Activated B cell treated with CpG ODN at 0.5 μM for 24 hours (primary cell): ENCODE data around the gene HSD17B4. TPM values are rescaled to one million over a fixed set of nuclear protein-coding genes. Genes with fewer than 3 reads are reported as not detected.

Source experiments
- ATAC-seq: fragments of 200-7000 bp; cut with Tn5 transposase; one replicate; pipeline ENCODE4 v1.10.0; 2021; ENCODE audit warnings: low read depth, mild to moderate bottlenecking, moderate library complexity
- CTCF ChIA-PET: fragments of 350-600 bp; sonication (Branson Sonifier 250); formaldehyde crosslinking; loops from one replicate; lab custom pipeline; 2021; ENCODE audit warnings: antibody characterized with exemption; lab: Charles Lee
- POLR2A ChIA-PET: fragments of 350-600 bp; sonication (Branson Sonifier 250); formaldehyde crosslinking; loops from one replicate; lab custom pipeline; 2021; ENCODE audit warnings: antibody characterized with exemption; lab: Charles Lee
- DNase-seq: peaks from one replicate; pipeline ENCODE4 v3.0.0; 2022
- H3K27ac Mint-ChIP-seq: one replicate; pipeline ENCODE4 v1.8.0; 2020; ENCODE audit warnings: mixed read lengths
- H3K27me3 Mint-ChIP-seq: one replicate; pipeline ENCODE4 v1.8.0; 2021; ENCODE audit warnings: mixed read lengths
- H3K36me3 Mint-ChIP-seq: one replicate; pipeline ENCODE4 v1.8.0; 2021; ENCODE audit warnings: low read depth, mixed read lengths
- H3K4me1 Mint-ChIP-seq: one replicate; pipeline ENCODE4 v1.8.0; 2021; ENCODE audit warnings: mixed read lengths
- H3K4me3 Mint-ChIP-seq: one replicate; pipeline ENCODE4 v1.8.0; 2020; ENCODE audit warnings: mild to moderate bottlenecking, mixed read lengths
- H3K9me3 Mint-ChIP-seq: one replicate; pipeline ENCODE4 v1.8.0; 2020; ENCODE audit warnings: mixed read lengths
- CTCF ChIP-seq: fragments of 200-600 bp; IDR thresholded peaks from one replicate; pipeline ENCODE4 v1.8.0; 2022; ENCODE audit warnings: antibody characterized with exemption, mild to moderate bottlenecking
- intact Hi-C: fragments of 100-400 bp; cut with micrococcal nuclease; formaldehyde crosslinking; loops from one replicate; pipeline ENCODE4 v1.15.1; 2024
- total RNA-seq: library from RNA; stranded (reverse); gene quantifications from 2 replicates; pipeline ENCODE4 v1.2.3, GENCODE V29; 2022

HSD17B4 gene
- total RNA-seq, 1 donor from 2014 or later: 130 TPM

GRCh38 chr5:119454171-119454570 lies 1.9 kb downstream of the HSD17B4 start:
- no peak overlapping the region for H3K27ac Mint-ChIP-seq

GRCh38 chr5:119458911-119459632 lies 6.8 kb downstream of the HSD17B4 start:
- ATAC-seq (no peak), DNase-seq (no peak)
- no peak for TF ChIP-seq CTCF
- ChIA-PET POLR2A (interaction anchor here (1.0 kb wide), 1 partner anchor 25 kb away, joined by 5 read pairs; no protein-coding TSS in a partner anchor), CTCF (no interaction called here)
- no peaks in the 10 kb centered on the region for H3K27me3 Mint-ChIP-seq
- H3K27ac Mint-ChIP-seq: no peak overlapping the region
- peaks cover 38% of the 10 kb centered on the region for H3K36me3 Mint-ChIP-seq
- H3K9me3 Mint-ChIP-seq: no peaks in the 10 kb centered on the region
- intact Hi-C loops: no loop called here
- no peak overlapping the region for H3K4me3 Mint-ChIP-seq
- H3K4me1 Mint-ChIP-seq: peaks cover 21% of the 10 kb centered on the region

More at GRCh38 chr5:119454171-119454570, 1.9 kb downstream of the HSD17B4 start:
- peaks cover 55% of the 10 kb centered on the region for H3K4me1 Mint-ChIP-seq
- ChIA-PET POLR2A (no interaction called here), CTCF (no interaction called here)
- intact Hi-C loops: no loop called here
- ATAC-seq: no peak
- no peak for DNase-seq
- peaks cover 29% of the 10 kb centered on the region for H3K36me3 Mint-ChIP-seq
- no peaks in the 10 kb centered on the region for H3K27me3 Mint-ChIP-seq
- no peak overlapping the region for H3K4me3 Mint-ChIP-seq
- no peak for TF ChIP-seq CTCF
- peaks cover 6% of the 10 kb centered on the region for H3K9me3 Mint-ChIP-seq

GRCh38 chr5:119465640-119466039 lies 13.3 kb downstream of the HSD17B4 start:
- Mint-ChIP-seq H3K27me3 (no peaks in the 10 kb centered on the region), H3K4me3 (no peak overlapping the region), H3K27ac (no peak overlapping the region), H3K36me3 (peaks cover 62% of the 10 kb centered on the region), H3K9me3 (peaks cover 19% of the 10 kb centered on the region), H3K4me1 (peaks cover 49% of the 10 kb centered on the region)
- ChIA-PET CTCF (no interaction called here), POLR2A (no interaction called here)
- no peak for ATAC-seq
- intact Hi-C loops: no loop called here
- TF ChIP-seq CTCF: no peak
- DNase-seq: no peak

- no peaks in the 10 kb centered on the region for H3K27me3 Mint-ChIP-seq
- no peak overlapping the region for H3K27ac Mint-ChIP-seq
- H3K36me3 Mint-ChIP-seq: peaks cover 70% of the 10 kb centered on the region
- DNase-seq (no peak), ATAC-seq (no peak)
- H3K4me1 Mint-ChIP-seq: peaks cover 51% of the 10 kb centered on the region
- intact Hi-C loops: no loop called here
- CTCF ChIA-PET: interaction anchor here (1.5 kb wide), 1 partner anchor 486 kb away, joined by 4 read pairs; no protein-coding TSS in a partner anchor
- no peak overlapping the region for H3K4me3 Mint-ChIP-seq
- H3K9me3 Mint-ChIP-seq: peaks cover 19% of the 10 kb centered on the region
- POLR2A ChIA-PET: interaction anchor here (0.7 kb wide), 1 partner anchor 51 kb away, joined by 5 read pairs; no protein-coding TSS in a partner anchor
- TF ChIP-seq CTCF: no peak
Measured at GRCh38 chr5:119468286-119468685, 16.0 kb downstream of the HSD17B4 start.

- Mint-ChIP-seq H3K27ac (peak overlapping the region; percentile 76), H3K9me3 (peaks cover 16% of the 10 kb centered on the region), H3K4me1 (peaks cover 40% of the 10 kb centered on the region), H3K27me3 (no peaks in the 10 kb centered on the region), H3K36me3 (peaks cover 69% of the 10 kb centered on the region), H3K4me3 (no peak overlapping the region)
- ATAC-seq (peak; percentile 56), DNase-seq (no peak)
- ChIA-PET CTCF (interaction anchor here (0.6 to 1.5 kb wide), 5 partner anchors 15 to 479 kb away, joined by 3 to 5 read pairs (median 4); no protein-coding TSS in a partner anchor), POLR2A (interaction anchor here (0.7 to 1.2 kb wide), 3 partner anchors 18 to 987 kb away, joined by 3 to 5 read pairs (median 4); partner anchors contain the start of gene HSD17B4)
- intact Hi-C loops: loop anchor here (1.0 to 5.0 kb wide), 2 partner anchors 988 to 1062 kb away; no protein-coding TSS in a partner anchor
- no peak for TF ChIP-seq CTCF
Measured at GRCh38 chr5:119470105-119470763, 17.9 kb downstream of the HSD17B4 start.
